Measurements from ENCODE around the gene ESF1. TPM values are rescaled to one million over a fixed set of nuclear protein-coding genes. Genes with fewer than 3 reads are reported as not detected.

The ESF1 gene
- total RNA-seq, 1 donor from 2014 or later: 12.9 TPM

DNA sequence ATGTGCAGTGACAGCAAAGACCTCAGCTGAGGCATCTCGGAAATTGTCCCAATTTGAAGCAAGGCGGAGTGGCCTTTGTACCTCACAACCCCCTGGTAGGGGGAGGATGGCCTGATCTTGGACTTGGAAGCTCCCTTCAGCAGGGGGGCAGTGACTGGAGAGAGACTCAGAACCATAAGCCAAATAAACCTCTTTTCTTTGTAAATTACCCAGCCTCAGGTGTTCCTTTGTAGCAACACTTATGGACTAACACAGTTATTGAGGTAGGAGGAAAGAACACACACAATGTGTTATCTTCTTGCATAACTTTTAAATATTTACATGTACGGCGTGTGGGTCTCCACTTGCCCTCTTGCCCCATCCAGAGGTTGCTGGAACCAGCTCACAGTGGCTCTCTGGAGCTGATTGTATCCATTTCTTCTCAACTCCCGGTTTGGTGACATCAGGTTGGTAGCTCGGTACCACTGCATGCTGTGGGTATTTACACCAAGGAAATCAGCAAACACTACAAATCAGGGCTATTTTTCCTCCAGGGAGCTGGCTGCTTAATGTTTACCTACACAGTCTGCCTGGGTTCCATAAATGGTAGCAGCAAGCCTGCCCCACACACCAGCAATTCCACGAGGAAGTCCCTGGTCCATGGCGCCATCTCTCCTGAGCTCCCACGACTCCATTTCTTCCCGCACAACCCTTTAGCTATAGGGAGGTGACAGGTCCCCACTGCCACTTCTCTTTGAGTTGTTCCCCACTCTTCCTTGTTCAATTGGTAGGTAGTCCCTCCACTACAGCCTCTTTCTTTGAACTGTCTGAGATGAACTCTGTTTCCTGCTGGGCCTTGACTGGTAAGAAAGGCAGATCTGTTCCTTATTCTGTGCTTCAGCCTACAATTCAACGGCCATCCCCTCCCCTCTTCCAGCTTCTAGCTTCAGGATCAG is 91.7 kb downstream of the ESF1 start:
- Histone ChIP-seq H3K4me3 (ENCODE audit: low read depth, low read length) (no peak overlapping the region), H3K36me3 (ENCODE audit: control insufficient read depth, insufficient read depth, low read length) (no peaks in the 10 kb centered on the region), H3K27me3 (ENCODE audit: control insufficient read depth, insufficient read depth, low read length) (no peaks in the 10 kb centered on the region)
- DNase-seq (ENCODE audit: low read depth): no peak
- TF ChIP-seq, protein P1, sequence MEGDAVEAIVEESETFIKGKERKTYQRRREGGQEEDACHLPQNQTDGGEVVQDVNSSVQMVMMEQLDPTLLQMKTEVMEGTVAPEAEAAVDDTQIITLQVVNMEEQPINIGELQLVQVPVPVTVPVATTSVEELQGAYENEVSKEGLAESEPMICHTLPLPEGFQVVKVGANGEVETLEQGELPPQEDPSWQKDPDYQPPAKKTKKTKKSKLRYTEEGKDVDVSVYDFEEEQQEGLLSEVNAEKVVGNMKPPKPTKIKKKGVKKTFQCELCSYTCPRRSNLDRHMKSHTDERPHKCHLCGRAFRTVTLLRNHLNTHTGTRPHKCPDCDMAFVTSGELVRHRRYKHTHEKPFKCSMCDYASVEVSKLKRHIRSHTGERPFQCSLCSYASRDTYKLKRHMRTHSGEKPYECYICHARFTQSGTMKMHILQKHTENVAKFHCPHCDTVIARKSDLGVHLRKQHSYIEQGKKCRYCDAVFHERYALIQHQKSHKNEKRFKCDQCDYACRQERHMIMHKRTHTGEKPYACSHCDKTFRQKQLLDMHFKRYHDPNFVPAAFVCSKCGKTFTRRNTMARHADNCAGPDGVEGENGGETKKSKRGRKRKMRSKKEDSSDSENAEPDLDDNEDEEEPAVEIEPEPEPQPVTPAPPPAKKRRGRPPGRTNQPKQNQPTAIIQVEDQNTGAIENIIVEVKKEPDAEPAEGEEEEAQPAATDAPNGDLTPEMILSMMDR (IDR thresholded peaks at IDR 0.05; ENCODE audit: insufficient read depth, low read length, poor library complexity, severe bottlenecking): no peak

DNA sequence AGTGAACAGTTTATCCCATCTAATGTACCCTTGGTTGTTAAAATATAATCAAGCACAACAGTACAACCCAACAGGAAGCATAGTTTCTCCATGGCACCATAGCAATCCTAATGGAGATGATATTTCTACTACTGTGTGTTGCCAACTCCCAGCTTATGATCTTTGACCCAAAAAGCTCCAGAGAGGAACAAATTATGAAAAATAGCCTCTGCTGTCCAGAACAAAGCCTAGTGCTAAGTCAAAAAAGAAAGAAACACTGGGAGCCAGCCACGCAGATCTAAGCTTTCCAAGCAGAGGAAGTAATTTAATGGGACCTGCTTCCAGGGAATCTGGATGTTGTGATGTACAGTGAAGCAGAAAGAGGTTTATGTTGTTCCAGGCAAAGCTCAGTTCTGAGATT is 93.8 kb downstream of the ESF1 start:
- no peaks in the 10 kb centered on the region for H3K27me3 ChIP-seq (ENCODE audit: control insufficient read depth, insufficient read depth, low read length)
- DNase-seq (ENCODE audit: low read depth): no peak
- no peak overlapping the region for H3K4me3 ChIP-seq (ENCODE audit: low read depth, low read length)
- no peaks in the 10 kb centered on the region for H3K36me3 ChIP-seq (ENCODE audit: control insufficient read depth, insufficient read depth, low read length)
- TF ChIP-seq, protein P1 (IDR thresholded peaks at IDR 0.05; ENCODE audit: insufficient read depth, low read length, poor library complexity, severe bottlenecking): no peak

DNA sequence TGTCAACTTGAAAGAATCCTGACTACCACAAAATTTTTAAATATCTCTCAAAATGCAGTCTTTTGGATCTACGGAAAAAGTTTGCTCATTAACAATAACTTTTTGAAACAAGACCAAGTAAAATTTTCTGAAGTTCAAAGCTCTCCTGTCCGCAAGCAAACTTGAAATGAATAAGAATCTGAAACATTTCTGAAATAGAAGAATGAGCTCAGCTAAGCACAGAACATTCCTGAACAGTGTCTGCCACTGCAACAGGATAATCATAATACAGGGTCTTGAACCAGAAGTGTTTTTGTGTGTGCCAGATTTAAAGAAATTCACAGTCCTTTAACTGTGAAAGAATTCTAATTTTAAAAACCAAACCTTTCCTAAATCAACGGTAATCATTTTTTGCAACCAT is 96.9 kb downstream of the ESF1 start:
- Histone ChIP-seq H3K27me3 (ENCODE audit: control insufficient read depth, insufficient read depth, low read length) (no peaks in the 10 kb centered on the region), H3K4me3 (ENCODE audit: low read depth, low read length) (no peak overlapping the region), H3K36me3 (ENCODE audit: control insufficient read depth, insufficient read depth, low read length) (no peaks in the 10 kb centered on the region)
- DNase-seq (ENCODE audit: low read depth): no peak
- TF ChIP-seq, protein P1 (IDR thresholded peaks at IDR 0.05; ENCODE audit: insufficient read depth, low read length, poor library complexity, severe bottlenecking): no peak

DNA sequence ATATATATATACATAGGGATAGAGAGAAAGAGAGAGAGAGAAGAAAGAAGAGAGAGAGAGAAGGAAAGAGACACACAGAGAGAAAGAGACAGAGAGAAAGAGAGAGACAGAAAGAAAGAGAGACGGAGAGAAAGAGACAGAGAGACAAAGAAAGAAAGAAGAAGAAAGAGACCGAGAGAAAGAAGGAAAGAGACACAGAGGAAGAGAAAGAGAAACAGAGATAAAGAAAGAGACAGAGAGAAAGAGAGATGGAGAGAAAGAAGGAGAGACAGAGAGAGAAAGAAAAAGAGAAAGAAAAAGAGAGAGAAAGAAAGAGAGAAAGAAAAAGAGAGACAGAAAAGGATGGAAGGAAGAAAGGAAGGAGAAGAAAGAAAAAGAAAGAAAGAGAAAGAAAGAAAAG is 99.1 kb downstream of the ESF1 start:
- TF ChIP-seq, protein P1 (IDR thresholded peaks at IDR 0.05; ENCODE audit: insufficient read depth, low read length, poor library complexity, severe bottlenecking): no peak

DNA sequence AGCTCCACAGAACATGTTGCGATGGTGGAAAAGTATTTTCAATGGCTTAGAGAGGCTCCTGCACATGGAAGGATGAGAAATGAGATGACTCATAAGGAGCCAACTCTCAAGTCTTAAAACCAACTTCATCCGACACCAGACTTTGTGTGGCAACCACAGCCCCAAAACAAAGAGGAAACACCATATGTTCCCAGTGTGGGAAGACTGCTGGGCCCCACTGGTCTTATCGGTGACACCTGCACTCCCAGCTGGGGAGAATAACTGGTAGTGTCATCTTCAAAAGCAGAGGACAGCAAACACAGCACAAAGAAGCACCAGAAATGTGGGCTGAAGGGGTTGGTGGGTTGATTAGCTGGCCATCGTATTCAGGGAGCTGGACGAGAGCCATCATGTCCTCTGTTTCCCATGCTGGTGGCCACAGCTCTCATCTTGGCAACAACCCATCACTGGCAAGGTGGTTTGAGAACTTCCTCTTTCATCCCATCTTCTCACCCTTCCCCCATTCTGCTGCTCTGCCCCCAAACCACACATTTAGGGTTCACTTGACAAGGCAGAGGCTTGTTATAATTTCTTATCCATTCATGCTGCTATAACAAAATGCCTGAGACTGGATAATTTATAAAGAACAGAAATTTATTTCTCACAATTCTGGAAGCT is 100.0 kb downstream of the ESF1 start:
- TF ChIP-seq, protein P1 (IDR thresholded peaks at IDR 0.05; ENCODE audit: insufficient read depth, low read length, poor library complexity, severe bottlenecking): no peak
- no peaks in the 10 kb centered on the region for H3K36me3 ChIP-seq (ENCODE audit: control insufficient read depth, insufficient read depth, low read length)
- H3K4me3 ChIP-seq (ENCODE audit: low read depth, low read length): no peak overlapping the region
- no peaks in the 10 kb centered on the region for H3K27me3 ChIP-seq (ENCODE audit: control insufficient read depth, insufficient read depth, low read length)
- no peak for DNase-seq (ENCODE audit: low read depth)

More for the DNA sequence above, 99.1 kb downstream of the ESF1 start:
- no peaks in the 10 kb centered on the region for H3K27me3 ChIP-seq (ENCODE audit: control insufficient read depth, insufficient read depth, low read length)
- DNase-seq (ENCODE audit: low read depth): no peak
- no peak overlapping the region for H3K4me3 ChIP-seq (ENCODE audit: low read depth, low read length)
- no peaks in the 10 kb centered on the region for H3K36me3 ChIP-seq (ENCODE audit: control insufficient read depth, insufficient read depth, low read length)
